NCI-H510A treated with DMSO at 0.1 percent for 48 hours (cell line): ENCODE results near the gene SHISA9.
A peak's percentile ranks its signal among the peaks of the same experiment; 100 is the strongest.

Source experiments
- DNase-seq: peaks from one replicate; lab custom pipeline; 2025; lab: John Stamatoyannopoulos, UW

SHISA9 gene

DNA sequence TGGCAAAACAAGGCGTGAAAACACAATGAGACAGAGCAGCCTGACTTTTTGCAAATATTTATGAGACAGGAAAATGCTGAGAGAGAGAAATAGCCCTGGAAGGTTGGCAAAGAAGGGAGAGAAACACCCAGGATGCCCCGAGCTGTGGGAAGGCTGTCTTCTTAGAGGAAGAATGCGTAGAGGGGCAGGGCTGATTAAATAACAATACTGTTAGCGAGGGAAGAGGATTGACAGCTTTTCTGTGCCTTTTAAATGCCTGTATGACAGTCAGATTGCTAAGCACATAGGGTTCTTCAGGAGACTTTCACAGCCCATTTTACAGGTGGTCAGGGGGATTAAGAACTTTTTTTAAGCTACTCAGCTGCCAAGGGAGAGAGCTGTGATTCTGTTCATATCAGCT is 219.2 kb downstream of the SHISA9 start:
- no peak for DNase-seq

DNA sequence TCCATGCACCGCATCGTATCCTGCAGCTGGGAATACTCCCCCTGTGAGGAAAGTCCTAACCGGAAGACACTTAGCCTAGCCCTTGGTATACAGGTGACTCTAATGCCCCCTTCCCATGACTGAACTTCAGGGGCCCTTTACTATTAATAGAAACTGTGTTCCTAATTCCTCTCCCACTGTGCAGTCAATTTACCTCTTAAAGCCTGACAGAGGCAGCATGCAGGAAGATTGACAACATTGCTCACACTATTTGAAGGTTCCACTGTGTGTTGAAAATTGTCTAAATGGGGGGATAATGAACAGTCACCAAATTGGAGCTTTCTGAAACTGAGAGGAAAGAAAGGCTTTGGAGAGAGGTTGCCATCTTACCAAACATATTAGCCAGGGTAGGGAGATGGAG is 222.6 kb downstream of the SHISA9 start:
- DNase-seq = no peak

DNA sequence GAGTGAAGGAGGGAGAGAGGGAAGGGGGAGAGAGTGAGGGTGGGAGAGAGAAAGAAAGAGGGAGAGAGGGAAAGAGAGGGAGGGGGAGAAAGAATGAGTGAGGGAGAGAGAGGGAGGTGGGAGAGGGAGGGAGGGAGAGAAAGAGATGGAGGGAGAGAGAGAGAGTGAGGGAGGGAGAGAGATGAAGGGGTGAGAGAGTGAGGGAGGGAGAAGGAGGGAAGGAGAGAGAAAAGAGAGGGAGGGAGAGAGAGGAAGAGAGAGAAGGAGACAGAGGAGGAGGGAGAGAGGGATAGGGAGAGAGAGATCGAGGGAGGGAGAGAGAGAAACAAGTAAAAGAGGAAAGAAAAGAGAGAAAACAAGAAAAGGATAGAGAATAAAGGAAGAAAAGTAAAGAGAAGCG is 225.7 kb downstream of the SHISA9 start:
- DNase-seq = no peak

DNA sequence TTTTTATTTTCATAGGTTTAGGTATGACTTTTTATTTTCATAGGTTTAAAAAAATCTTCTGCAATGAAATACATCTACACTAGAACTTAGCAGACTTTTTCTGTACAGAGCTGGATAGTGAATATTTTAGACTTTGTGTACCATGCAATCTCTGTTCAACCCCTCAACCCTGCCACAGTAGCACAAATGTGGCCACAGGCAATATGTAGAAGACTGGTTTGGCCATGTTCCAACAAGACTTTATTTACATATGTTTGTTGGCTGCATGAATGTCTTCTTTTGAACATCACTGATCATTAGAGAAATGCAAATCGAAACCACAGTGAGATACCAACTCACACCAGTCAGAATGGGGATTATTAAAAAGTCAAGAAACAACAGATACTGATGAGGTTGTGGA is 229.2 kb downstream of the SHISA9 start:
- no peak for DNase-seq

DNA sequence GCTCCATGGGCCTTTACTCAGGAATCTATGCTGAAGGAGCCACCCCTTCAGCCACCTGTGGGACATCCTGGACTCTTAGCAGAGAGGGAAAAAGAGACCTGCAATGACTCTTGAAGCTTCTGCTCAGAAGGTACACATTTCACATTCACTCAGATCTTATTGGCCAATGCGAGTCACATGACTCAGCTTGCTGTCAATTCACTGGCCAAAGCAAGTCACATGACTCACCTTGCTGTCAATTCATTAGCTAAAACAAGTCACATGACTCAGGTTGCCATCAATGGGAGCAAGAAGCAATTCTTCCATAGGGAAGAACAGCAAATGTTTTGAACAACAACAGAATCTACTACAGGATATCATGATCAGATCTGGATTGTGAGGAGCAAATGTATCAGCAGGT is 233.4 kb downstream of the SHISA9 start:
- no peak for DNase-seq

DNA sequence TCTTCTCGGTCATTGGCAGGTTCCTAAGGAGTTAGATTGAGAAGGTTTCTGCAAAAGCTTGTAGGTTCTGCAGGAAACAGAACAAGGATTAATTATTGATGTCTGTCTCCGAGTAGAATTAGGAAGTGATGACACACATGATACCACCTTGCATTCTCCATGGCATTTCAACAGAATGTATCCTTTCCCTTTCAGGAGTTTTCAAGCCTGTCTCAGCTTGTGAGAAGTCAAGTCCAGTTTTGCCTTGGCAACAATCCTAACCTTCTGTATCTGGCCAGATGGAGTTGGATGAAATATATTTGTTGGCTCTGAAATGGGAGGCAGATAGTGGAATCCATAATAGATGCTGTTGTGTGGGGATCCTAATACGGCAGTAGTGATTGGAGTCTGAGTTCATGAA is 235.5 kb downstream of the SHISA9 start:
- no peak for DNase-seq

DNA sequence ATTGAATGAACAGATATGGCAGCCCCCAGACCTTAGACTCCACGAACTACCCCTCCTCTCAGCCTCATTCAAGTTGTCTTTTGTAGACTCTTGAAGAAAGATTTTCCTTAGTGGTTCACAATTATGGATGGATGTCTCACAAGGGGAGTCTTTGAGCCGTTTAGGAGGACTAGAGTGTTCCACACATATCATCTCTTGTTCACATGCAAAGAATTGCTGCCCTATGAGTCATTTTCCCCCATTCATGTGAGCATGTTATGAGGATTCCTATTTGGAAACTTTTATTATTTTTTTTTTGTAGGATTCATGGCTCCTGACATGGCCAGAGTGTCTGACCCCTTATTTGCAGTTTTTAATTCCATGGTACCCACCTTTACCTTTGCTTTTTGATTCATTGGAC is 237.1 kb downstream of the SHISA9 start:
- DNase-seq = no peak

DNA sequence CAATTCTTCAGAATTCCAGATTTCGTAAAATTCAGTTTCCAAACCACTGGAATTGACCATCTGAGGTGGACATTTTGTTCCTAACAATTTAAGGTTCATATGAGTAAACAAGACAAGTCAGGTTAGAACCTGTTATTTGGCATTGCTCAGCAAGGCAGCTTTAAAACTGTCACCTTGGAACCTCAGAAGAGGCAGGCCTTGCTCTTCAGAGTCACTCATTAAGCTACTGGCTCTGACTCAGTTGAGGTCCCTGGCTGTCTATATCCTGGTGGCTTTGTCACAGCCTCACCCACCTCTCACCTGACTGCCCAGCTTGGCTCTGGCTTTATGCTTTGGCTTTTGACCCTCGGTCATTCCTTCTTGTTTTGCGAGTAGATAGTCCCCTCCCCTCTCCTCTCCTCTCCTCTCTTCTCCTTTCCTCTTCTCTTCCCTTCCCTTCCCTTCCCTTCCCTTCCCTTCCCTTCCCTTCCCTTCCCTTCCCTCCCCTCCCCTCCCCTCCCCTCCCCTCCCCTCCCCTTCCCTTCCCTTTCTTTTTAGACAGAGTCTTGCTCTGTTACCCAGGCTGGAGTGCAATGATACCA is 238.4 kb downstream of the SHISA9 start:
- DNase-seq = no peak

DNA sequence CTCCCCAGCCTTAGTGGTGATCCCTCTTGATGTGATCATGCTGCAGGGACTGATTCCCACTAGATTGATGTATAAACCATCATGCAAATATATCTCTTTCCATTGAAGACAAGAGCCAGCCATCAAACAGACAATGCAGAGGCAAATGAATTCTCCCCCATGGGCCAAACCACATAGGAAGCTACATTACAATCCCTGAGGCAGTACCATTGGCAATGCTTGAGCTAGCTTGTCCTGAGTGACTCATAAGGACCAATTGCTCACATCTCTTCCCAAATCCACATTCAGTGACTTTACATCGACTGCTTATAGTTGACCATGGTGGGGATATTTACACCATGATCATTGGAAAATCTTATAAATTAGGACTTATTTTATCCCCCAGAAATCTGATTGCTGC is 242.2 kb downstream of the SHISA9 start:
- DNase-seq = no peak

DNA sequence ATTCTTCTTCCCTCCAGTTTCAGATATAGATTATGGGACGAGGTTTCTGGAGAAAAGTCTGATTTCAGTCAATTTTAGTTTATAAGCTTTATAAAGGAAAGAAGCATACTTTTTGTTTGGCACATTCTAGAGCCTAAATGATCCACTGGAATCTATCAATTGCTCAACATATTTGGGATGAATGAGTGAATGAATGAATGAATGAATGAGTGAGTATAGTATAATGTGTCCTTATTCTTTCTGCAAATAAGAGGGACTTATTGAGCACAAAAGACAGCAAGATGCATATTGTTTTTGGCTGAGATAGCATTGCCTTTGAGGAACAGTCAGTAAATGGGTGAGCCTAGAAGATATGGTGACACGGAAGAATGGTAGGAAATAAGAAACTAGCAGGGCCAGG is 245.4 kb downstream of the SHISA9 start:
- no peak for DNase-seq

DNA sequence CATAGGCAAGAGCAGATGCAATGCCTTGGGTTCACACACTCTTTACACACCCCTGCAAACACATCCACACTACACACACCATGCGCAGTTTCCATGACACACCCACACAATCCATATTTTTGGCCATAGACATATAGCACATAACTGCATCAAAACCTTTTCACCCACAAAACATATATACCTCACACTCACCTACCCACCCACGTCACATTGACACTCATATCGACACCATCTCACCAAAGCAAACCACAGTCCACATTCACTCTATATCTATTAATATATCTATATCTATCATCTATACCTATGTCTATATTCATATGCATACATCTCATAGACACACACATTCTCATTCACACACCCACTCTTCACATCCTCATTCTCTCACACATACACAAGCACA is 246.9 kb downstream of the SHISA9 start:
- DNase-seq = peak; percentile 14

DNA sequence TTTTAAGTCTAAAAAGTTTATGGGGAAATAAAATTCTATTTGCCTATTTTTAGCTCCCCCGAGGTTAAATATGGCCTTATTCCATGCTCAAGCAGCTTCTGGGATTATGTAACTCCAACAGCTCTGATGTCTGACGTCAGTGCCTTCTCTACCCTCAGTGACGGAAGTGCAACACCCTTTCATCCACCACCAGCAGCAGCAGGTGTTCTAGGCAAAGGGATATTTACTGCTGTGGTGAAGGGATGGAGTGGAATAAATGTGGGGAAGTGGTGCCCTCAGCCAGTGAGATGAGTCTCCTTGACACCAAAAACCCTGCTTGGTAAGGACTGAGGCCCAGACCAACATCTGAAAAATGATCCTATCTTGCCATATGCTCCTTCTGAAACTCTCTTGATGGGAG is 247.4 kb downstream of the SHISA9 start:
- peak; percentile 77 for DNase-seq

DNA sequence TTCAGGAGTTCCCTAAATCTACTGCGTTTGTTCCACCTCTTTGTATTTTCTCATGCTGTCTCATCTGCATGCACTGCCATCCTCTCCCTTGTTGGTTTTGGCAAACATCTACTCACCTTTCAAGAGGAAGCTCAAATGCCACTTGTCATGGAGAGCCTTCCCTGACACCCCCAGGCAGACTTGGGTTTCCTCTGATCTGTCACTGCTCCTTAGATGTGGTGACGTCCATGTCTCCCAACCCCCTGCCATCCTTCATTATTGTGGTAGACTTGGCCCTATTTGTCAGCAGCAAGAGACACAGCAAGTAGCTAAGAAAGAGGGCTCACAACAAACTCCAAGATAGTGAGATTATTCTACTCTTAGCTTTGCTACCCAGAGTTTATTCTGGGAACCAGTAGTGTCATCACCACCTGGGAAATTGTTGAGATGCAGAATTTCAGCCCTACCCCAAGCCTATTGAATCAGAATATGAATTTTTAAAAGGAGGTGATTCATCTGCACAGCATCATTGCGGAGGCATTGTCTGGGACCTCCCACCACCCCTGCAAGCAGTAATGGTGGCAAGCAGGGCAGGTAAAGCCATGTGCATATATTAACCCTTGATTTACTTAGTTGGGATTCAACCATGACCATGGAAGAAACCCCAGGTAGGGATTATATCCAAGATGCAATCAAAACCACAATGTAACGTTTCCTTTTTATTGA is 248.9 kb downstream of the SHISA9 start:
- DNase-seq = peak; percentile 69

DNA sequence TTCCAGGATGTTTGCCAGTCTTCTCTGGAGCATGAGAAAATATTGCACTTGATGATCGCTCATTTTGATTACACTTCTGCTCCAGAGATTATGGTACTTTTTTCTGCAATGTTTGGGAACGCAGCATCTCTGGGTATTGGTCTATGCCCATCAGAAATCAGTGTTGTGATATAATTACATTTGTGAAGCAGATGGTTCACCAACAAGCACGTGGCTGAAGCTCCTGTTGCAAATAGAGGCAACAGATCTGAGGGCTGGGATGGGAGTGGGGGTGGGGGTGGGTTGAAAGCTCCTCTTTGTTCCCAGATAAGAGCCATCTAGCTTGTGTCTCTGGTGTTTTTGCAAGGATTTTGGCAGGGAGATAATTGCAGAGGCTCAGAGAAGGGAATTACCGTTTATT is 252.3 kb downstream of the SHISA9 start:
- no peak for DNase-seq

DNA sequence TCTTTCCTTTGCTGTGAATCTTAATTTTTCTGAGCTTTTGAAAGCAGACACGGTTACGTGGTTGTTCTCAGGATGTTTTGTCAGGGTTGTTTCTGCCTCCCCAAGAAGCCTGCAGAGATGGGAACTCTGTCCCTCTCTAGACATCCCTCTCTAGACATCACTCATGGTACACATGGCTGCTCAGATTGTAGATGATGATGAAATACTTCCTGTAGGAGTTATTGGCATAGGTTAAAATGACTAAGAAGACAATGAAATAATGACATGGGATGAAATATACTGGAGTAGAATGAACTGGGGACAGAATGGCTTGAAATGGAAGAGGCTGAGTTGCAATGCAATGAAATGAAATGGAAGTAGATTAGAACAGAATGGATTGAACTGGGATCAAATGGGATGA is 253.4 kb downstream of the SHISA9 start:
- no peak for DNase-seq

DNA sequence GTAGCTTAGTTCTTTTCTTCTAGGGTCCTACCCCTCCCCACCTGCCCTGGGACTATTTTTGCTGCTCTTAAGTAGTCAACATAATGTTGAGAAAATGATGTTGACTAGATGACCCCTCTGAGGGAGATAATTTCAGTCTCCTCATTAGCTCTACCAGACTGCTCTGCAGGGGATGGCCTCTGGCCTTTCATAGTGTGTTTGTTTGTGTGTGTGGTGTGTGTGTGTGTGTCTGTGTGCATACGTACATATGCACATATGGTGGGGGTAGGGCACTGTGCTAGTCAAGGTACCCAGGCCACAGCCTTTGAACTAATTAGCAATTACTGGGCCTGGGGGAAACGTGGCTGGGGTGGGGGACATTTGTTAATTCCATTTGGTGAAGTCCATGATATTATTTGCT is 254.0 kb downstream of the SHISA9 start:
- no peak for DNase-seq

DNA sequence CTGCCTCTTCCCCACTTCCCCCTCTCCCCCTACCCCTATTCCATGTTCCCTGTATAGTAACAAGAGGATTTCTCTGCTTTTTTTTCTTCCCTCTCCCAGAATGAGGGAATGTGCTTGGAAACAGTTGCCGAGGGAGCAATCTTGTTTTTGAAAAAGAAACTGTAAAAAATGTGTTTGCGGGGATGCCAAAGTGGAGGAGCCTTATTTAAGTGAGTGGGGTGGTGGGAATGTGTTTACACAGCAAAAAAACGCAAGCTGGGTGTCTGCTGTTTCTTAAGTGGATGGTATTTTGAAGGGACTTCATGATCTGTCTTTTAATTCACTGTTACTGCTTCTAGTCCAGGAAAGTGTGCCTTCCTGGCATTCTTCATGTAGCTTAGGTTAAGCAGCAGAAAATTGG is 254.4 kb downstream of the SHISA9 start:
- no peak for DNase-seq

DNA sequence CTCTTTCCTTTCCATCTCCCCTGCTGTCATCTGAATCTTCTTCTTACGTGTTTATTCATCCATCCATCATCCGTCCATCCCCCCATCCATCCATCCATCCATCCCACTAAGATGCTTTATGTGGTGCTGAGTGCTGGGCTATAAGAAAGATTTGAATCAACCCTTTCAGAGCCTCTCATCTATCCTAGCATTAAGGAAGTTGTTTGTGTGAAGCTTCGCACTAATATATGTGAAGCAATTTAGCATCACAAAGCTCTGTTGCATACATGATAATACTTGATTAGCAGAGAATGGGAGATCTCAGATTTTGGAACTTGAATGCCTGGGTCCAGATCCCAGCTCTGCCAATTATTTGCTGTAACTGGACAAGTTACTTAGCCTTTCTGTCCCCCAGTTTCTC is 255.7 kb downstream of the SHISA9 start:
- no peak for DNase-seq

DNA sequence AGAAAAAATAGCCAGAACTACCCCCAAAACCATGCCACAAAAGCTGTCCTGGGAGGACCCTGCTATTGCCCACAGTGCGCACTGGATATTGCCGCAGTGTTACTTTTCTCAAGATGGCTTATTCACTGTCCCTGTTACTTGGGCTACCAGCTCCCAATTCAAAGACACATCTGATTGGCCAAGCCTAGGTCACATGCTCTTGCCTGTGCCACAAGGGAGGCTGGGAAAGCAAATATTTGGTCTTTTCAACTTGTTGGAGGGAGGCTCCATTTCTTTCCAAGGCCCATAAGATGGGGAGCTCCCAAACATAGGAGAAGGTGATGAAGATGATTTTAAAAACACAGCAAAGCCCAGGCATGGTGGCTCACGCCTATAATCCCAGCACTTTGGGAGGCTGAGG is 257.0 kb downstream of the SHISA9 start:
- no peak for DNase-seq

DNA sequence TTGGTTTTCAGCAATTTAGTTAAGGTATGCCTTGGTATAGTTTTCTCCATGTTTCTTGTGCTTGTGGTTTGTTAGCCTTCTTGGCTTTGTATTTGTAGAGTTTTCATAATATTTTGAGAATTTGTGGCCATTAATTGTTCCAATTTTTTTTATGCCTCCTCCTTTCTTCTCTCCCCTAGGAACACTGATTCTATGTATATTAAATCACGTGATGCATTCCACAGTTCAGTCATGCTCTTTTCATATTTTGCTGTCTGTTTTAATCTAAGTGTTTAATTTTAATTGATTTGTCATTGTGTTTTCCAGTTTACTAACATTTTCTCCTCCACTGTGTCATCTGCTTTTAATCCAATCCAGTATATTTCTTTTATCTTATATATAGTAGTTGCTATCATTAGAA is 263.6 kb downstream of the SHISA9 start:
- DNase-seq = no peak

DNA sequence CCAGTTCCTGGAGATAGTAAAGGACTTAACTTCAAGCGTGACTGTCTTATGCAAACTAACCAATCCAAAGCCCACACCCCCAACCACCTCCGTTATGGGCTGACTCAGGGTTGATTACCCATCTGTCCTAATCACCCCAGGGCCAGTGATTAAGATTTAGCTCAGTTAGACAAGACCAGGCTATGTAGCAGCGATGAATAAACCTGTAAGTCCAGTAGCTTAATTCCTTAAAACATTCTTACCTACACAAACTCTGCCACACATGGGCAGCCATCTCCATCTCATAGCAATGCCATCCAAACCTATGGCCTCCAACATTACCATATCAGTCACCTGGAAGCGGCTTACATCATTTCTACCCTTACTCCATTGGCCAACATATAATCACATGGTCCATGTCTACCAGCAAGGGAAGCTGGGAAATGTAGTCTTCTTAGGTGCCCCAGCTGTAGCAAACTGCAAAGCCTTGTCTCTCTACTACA is 266.7 kb downstream of the SHISA9 start:
- no peak for DNase-seq

DNA sequence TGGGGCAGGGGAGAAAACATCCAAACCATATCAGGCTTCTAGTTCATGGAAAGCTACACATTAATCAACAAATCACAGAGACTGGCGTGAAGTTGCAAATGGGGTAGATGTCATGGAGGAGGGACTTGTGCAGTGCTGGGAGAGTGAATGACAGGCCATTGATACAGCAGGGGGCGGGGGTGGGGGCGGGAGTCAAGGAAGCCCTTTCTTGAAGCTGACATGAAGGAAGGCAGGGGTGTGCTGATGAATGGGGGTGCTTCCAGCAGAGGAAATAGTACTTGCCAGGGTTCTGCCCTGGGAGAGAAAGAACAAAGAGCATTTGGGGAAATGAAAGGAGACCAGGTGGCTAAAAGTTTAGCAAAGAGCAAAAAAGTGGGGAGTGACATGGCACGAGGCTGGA is 269.9 kb downstream of the SHISA9 start:
- DNase-seq = no peak

DNA sequence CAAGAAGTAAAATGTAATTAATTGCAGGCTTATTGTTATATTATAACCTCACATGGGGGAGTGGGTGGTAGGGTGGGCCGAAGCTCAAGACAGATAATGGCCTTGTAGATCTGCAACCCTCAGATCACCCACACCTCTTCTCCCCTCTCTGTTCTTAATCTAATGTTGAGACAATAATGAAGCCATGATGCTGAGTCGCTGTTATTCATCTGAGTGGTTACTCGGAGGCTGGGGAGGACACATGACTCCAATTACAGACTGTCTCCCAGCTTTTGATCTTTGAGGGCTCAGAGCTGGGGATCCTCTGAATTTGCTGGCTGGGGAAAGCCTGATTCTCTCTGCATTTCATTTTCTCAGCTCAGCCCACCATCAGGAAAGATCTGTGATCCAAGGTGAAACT is 275.3 kb downstream of the SHISA9 start:
- DNase-seq = no peak

DNA sequence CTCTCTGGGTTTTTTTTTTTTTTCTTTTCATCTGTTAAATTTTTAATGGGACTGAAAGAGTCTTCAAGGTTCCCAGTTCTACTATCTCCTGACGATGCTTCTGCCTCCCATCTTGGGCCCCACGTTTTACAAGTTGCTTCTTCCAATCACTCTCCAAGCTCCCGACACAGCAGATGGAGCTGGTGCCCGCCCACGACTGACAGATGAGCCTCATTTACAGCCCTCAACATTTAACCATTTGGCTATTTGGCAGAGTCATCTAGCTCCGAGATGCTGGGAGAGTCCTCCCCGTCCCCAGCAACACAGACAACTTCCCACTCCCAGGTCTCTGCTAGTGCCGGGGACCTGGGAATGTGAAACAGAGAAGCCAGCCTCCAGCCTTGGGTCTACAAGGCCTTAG is 276.9 kb downstream of the SHISA9 start:
- DNase-seq = no peak
